ENCODE results near the gene ADGB. TPM values are rescaled to one million over a fixed set of nuclear protein-coding genes. Genes with fewer than 3 reads are reported as not detected.
"Not testable (repeated sequence)": the region's sequence is repeated elsewhere in the genome, so short reads cannot be mapped to it uniquely, and the experiment has no call there.

Gene ADGB
- polyA plus RNA-seq: 0.06 TPM
- long read RNA-seq, donor 1: 0 reads
- long read RNA-seq, donor 2: 0 reads
- long read RNA-seq, donor 3: 0 reads
- long read RNA-seq, donor 4: 0 reads
- long read RNA-seq, donor 5: 0 reads
- long read RNA-seq, donor 6: 0 reads
- long read RNA-seq, donor 7: 0 reads
- long read RNA-seq, donor 8: 0 reads
- long read RNA-seq, donor 9: 0 reads
- long read RNA-seq, donor 10: 0 reads
- long read RNA-seq, donor 11: 0 reads

DNA sequence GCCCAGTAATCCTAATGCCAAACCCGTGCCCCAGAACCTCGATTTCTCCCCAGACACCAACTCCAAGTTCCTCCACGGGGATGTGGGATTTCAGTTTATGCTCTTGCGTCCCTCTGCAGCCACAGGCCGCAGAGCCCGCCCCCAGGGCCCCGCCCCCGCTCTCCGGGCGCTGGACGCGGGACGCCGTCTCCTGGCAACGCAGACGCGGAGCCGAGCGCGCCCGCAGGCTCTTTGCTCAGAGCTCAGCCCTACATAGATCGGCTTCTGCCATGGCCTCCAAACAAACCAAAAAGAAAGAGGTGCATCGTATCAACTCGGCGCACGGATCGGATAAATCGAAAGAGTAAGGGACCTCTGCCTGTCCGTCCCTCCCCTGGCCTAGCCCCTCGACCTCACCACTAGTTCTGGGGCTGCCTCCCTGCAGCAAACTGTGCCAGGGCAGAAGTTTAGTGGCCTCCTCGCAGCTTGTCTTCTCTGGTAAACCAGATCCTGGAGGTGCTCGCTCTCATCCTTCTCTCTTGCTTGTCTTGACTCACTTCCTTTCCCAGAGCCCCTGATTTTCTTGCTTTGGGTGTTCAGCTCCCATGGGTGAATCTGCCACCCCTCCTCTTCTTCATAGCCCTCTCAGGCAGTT is at the start of gene ADGB:
Gene ADGB (plus strand): TSS at position 201 of the 634 bp plus-strand sequence. CDS start 69 bp downstream, at position 270.
- no CpG with 5 or more reads among the region's 32 CpGs for whole genome bisulfite sequencing (ENCODE audit: insufficient coverage, low lambda C conversion rate)
- Histone ChIP-seq H3K27ac (ENCODE audit: low read length) (no peak within 1 kb of the TSS), H3K9me3 (ENCODE audit: control insufficient read depth, low read depth, low read length) (no peaks in the 10 kb centered on the region), H3K27me3 (ENCODE audit: control insufficient read depth, insufficient read depth, low read length) (no peaks in the 10 kb centered on the region), H3K36me3 (ENCODE audit: control insufficient read depth, insufficient read depth, low read length) (no peaks in the 10 kb centered on the region), H3K4me1 (ENCODE audit: control insufficient read depth, insufficient read depth, low read length) (peaks cover 4% of the 10 kb centered on the region), H3K4me3 (ENCODE audit: low read length) (peak within 1 kb of the TSS; percentile 40)
- DNase-seq: peak; percentile 33 to 53

DNA sequence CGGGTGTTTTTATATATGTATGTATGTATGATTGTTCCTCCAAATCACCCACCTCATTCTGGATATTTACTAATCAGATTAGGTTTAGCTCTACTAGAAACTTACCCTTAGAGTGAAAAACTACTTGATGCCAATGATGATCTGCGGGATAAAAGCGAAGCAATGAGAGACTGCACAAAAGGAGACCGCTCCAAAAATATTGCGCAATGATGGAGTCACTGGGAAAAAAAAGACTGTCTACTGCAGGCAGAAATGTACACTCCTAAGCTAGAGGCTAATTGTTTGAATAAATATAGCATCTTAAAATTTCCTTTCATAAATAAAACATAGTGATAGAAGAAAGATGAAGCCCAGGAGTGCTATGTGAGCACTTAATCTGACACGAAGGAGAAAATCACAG is 47.9 kb upstream of the ADGB start:
- Histone ChIP-seq H3K36me3 (ENCODE audit: control insufficient read depth, insufficient read depth, low read length) (peaks cover 18% of the 10 kb centered on the region), H3K27me3 (ENCODE audit: control insufficient read depth, insufficient read depth, low read length) (no peaks in the 10 kb centered on the region), H3K9me3 (ENCODE audit: control insufficient read depth, low read depth, low read length) (no peaks in the 10 kb centered on the region), H3K27ac (ENCODE audit: low read length) (no peak overlapping the region), H3K4me1 (ENCODE audit: control insufficient read depth, insufficient read depth, low read length) (no peaks in the 10 kb centered on the region), H3K4me3 (ENCODE audit: low read length) (no peak overlapping the region)
- DNase-seq: no peak
- WGBS (ENCODE audit: insufficient coverage, low lambda C conversion rate): no CpG with 5 or more reads among the region's 6 CpGs

DNA sequence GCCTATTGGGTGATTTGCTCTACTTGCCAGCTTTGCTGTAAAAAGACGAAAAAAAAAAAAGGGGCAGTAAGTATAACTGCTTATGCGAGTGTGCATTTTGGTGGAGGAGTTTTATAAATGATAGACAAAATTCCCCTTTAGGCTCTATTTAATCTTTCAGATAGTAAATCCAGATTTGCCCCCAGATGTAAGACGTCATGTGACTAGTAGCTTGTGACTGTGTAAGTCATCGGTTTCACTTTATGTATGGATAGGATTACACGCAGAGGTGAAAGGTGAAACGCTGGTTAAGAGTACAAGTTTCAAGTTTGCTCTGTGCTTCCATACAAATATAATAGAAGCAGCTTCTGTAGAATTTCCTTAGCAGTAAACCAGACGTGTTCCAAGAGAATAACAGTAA is 47.2 kb upstream of the ADGB start:
- peaks cover 18% of the 10 kb centered on the region for H3K36me3 ChIP-seq (ENCODE audit: control insufficient read depth, insufficient read depth, low read length)
- no CpG with 5 or more reads among the region's 7 CpGs for WGBS (ENCODE audit: insufficient coverage, low lambda C conversion rate)
- no peaks in the 10 kb centered on the region for H3K9me3 ChIP-seq (ENCODE audit: control insufficient read depth, low read depth, low read length)
- H3K4me3 ChIP-seq (ENCODE audit: low read length): no peak overlapping the region
- no peak overlapping the region for H3K27ac ChIP-seq (ENCODE audit: low read length)
- no peaks in the 10 kb centered on the region for H3K27me3 ChIP-seq (ENCODE audit: control insufficient read depth, insufficient read depth, low read length)
- DNase-seq: peak in 1 of 2 donors; percentile 15
- no peaks in the 10 kb centered on the region for H3K4me1 ChIP-seq (ENCODE audit: control insufficient read depth, insufficient read depth, low read length)

DNA sequence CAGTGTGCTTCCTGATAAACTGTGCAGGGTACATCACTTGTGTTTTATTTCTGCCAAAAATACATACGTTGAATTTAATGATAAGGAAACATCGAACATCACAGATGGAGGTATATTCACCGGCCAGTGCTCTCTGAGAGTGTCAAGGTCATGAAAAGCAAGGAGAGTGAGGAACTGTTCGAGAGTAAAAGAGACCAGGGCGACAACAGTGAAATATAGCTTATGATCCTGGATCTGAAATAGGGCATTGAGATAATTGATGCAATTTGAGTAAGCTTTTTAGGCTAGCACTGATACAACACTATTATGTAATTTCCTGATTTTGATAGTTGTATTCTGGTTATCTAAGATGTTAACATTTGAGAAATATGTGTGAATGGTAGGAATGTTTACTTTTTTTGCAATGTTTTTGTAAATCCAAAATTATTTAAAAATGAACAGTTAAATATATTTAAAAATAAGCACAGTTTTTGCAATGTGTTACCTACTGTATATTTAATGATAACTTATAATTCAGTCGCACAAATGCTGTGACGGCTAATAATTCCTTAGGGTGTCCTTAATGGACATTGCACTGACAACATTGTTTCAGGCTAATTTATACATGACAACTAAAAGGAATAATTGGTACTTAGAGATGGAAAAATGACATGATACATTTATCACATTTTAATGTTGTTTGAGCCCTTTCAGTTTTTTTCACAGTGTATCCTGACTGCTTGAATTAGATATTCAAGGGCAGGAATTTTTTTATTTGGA is 45.2 kb upstream of the ADGB start:
- no peaks in the 10 kb centered on the region for H3K27me3 ChIP-seq (ENCODE audit: control insufficient read depth, insufficient read depth, low read length)
- H3K36me3 ChIP-seq (ENCODE audit: control insufficient read depth, insufficient read depth, low read length): peaks cover 18% of the 10 kb centered on the region
- whole genome bisulfite sequencing (ENCODE audit: insufficient coverage, low lambda C conversion rate): 93% methylated on average over 5 of the region's 7 CpGs
- no peaks in the 10 kb centered on the region for H3K4me1 ChIP-seq (ENCODE audit: control insufficient read depth, insufficient read depth, low read length)
- H3K4me3 ChIP-seq (ENCODE audit: low read length): no peak overlapping the region
- H3K27ac ChIP-seq (ENCODE audit: low read length): no peak overlapping the region
- no peak for DNase-seq
- H3K9me3 ChIP-seq (ENCODE audit: control insufficient read depth, low read depth, low read length): no peaks in the 10 kb centered on the region

DNA sequence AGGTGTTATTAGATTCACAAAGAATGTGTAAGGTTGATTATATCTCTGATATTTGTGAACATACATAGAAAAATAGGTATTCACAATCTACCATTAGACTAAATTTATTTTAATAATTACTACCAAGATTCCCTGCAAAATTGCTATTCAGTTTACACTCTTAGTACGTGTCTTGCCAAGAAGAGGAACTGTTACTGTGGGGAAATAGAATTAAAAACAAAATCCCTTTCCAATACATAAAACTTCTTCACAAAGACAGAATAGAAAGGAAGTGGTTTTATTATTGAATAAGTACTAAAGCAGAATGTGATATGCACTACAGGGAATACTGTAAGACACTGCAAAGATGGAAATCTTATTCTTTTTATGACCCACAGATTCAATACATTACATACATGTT is 38.2 kb upstream of the ADGB start:
- no peak for DNase-seq
- Histone ChIP-seq H3K9me3 (ENCODE audit: control insufficient read depth, low read depth, low read length) (no peaks in the 10 kb centered on the region), H3K4me1 (ENCODE audit: control insufficient read depth, insufficient read depth, low read length) (no peaks in the 10 kb centered on the region), H3K27ac (ENCODE audit: low read length) (no peak overlapping the region), H3K4me3 (ENCODE audit: low read length) (no peak overlapping the region), H3K36me3 (ENCODE audit: control insufficient read depth, insufficient read depth, low read length) (no peaks in the 10 kb centered on the region), H3K27me3 (ENCODE audit: control insufficient read depth, insufficient read depth, low read length) (no peaks in the 10 kb centered on the region)
- WGBS (ENCODE audit: insufficient coverage, low lambda C conversion rate): no CpG with 5 or more reads among the region's 1 CpG

DNA sequence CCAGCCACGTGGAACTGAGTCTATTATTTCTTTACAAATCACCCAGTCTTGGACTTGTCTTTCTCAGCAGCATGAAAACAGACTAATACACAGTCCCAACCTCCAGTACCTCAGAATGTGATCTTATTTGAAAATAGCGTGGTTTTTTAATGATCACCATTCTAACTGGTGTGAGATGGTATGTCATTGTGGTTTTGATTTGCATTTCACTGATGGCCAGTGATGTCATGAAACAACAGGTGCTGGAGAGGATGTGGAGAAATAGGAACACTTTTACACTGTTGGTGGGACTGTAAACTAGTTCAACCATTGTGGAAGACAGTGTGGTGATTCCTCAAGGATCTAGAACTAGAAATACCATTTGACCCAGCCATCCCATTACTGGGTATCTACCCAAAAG is 32.1 kb upstream of the ADGB start:
- H3K27me3 ChIP-seq (ENCODE audit: control insufficient read depth, insufficient read depth, low read length); H3K4me1 ChIP-seq (ENCODE audit: control insufficient read depth, insufficient read depth, low read length); H3K4me3 ChIP-seq (ENCODE audit: low read length); H3K27ac ChIP-seq (ENCODE audit: low read length); H3K9me3 ChIP-seq (ENCODE audit: control insufficient read depth, low read depth, low read length); H3K36me3 ChIP-seq (ENCODE audit: control insufficient read depth, insufficient read depth, low read length); DNase-seq: not testable (repeated sequence)
- no CpG with 5 or more reads among the region's 2 CpGs for WGBS (ENCODE audit: insufficient coverage, low lambda C conversion rate)

DNA sequence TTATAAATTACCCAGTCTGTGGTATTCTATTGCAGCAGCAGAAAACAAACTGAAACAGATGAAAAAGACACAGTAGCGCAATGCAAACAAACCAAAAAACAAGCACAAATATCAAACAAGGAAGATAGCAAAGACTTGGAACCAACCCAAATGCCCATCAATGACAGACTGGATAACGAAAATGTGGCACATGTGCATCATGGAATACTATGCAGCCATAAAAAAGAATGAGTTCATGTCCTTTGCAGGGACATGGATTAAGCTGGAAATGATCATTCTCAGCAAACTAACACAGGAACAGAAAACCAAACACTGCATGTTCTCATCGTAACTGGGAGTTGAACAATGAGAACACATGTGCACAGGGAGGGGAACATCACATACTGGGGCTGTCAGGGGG is 30.2 kb upstream of the ADGB start:
- not testable (repeated sequence) for H3K4me1 ChIP-seq (ENCODE audit: control insufficient read depth, insufficient read depth, low read length); H3K4me3 ChIP-seq (ENCODE audit: low read length); H3K27me3 ChIP-seq (ENCODE audit: control insufficient read depth, insufficient read depth, low read length); H3K36me3 ChIP-seq (ENCODE audit: control insufficient read depth, insufficient read depth, low read length); DNase-seq; H3K9me3 ChIP-seq (ENCODE audit: control insufficient read depth, low read depth, low read length); H3K27ac ChIP-seq (ENCODE audit: low read length)
- WGBS (ENCODE audit: insufficient coverage, low lambda C conversion rate): 100% methylated on average over 1 of the region's 3 CpGs

DNA sequence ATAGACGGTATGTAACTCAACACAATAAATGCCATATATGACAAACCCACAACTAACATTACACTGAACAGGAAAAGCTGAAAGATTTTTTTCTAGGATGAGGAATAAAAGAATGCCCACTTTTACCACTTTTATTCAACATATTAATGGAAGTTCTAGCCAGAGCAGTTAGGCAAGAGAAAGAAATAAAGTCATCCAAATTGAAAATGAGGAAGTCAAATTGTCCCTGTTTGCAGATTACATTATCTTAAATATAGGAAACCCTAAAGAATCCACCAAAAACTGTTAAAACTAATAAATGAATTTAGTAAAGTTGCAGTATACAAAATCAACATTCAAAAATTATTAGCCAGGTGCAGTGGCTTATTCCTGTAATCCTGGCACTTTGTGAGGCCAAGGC is 24.6 kb upstream of the ADGB start:
- Histone ChIP-seq H3K9me3 (ENCODE audit: control insufficient read depth, low read depth, low read length) (no peaks in the 10 kb centered on the region), H3K27me3 (ENCODE audit: control insufficient read depth, insufficient read depth, low read length) (no peaks in the 10 kb centered on the region), H3K36me3 (ENCODE audit: control insufficient read depth, insufficient read depth, low read length) (no peaks in the 10 kb centered on the region), H3K4me1 (ENCODE audit: control insufficient read depth, insufficient read depth, low read length) (no peaks in the 10 kb centered on the region), H3K4me3 (ENCODE audit: low read length) (no peak overlapping the region), H3K27ac (ENCODE audit: low read length) (no peak overlapping the region)
- DNase-seq: no peak
- WGBS (ENCODE audit: insufficient coverage, low lambda C conversion rate): 100% methylated on average over 1 of the region's 1 CpG

DNA sequence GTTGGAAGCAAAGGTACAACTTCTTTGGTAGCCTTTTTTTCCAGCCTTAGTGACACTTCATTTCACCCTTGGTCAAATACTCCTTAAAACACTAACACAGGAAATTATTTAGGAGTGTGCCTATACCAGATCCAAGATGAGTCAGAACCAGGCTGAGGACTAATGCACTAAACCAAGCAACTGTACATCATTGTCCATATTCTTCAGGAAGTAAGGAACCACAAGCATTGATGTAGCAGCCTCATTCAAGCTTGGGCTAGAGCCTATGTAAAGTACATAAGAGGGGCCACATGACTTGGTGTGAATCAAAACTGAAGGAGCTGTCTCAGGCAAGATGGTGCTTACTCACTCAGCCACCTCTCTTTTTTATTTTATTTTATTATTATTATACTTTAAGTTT is 20.7 kb upstream of the ADGB start:
- Histone ChIP-seq H3K4me1 (ENCODE audit: control insufficient read depth, insufficient read depth, low read length) (no peaks in the 10 kb centered on the region), H3K9me3 (ENCODE audit: control insufficient read depth, low read depth, low read length) (no peaks in the 10 kb centered on the region)

DNA sequence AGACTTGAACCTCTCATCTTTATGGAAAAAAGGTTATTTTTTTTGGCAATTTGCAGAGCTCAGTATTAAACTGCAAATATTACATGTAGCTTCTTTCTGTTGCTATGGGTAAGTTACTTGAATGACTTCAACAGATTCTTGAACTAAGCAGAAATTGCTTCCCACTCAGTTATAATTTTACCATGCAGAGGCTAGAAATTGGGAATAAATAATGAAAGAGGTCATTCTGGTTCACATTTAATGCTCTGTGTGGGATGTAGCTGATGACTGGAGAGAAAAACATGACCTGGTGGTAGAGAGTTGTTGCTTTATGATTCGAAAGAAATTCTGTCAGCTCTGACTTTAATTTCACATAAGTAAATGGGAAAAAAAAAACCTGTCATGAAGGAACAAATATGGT is 16.8 kb upstream of the ADGB start:
- 92% methylated on average over 1 of the region's 1 CpG for WGBS (ENCODE audit: insufficient coverage, low lambda C conversion rate)
- no peak overlapping the region for H3K27ac ChIP-seq (ENCODE audit: low read length)
- no peaks in the 10 kb centered on the region for H3K27me3 ChIP-seq (ENCODE audit: control insufficient read depth, insufficient read depth, low read length)
- no peak overlapping the region for H3K4me3 ChIP-seq (ENCODE audit: low read length)
- no peak for DNase-seq
- no peaks in the 10 kb centered on the region for H3K4me1 ChIP-seq (ENCODE audit: control insufficient read depth, insufficient read depth, low read length)
- H3K9me3 ChIP-seq (ENCODE audit: control insufficient read depth, low read depth, low read length): no peaks in the 10 kb centered on the region
- no peaks in the 10 kb centered on the region for H3K36me3 ChIP-seq (ENCODE audit: control insufficient read depth, insufficient read depth, low read length)

More for the DNA sequence above, 20.7 kb upstream of the ADGB start:
- no peak overlapping the region for H3K27ac ChIP-seq (ENCODE audit: low read length)
- H3K4me3 ChIP-seq (ENCODE audit: low read length): no peak overlapping the region
- DNase-seq: no peak
- H3K36me3 ChIP-seq (ENCODE audit: control insufficient read depth, insufficient read depth, low read length): no peaks in the 10 kb centered on the region
- H3K27me3 ChIP-seq (ENCODE audit: control insufficient read depth, insufficient read depth, low read length): no peaks in the 10 kb centered on the region
